Right lobe of liver (tissue), 4 donors: ENCODE results near the gene IRAK1.

Experiments used
- POLR2A ChIP-seq: fragments of 450-650 bp; IDR thresholded peaks from one replicate; pipeline ENCODE4 v1.6.1; 2017; ENCODE audit warnings: antibody characterized with exemption, mild to moderate bottlenecking
- TF ChIP-seq, protein P1 (sequence below), 4 donors: fragments of 200-600 bp in 3 of 4; fragments of 450-650 bp in 1 of 4; IDR thresholded peaks; one replicate each; pipeline versions ENCODE4 v1.5.1 to v1.8.0; 2016 to 2022; ENCODE audit warnings: antibody characterized with exemption in 4 of 4, mild to moderate bottlenecking in 2 of 4
- donor health status: DM: no; HTN: no; CAD: no.
- donor health status: DM: no; HTN: no; CAD: no.
- donor health status: DM: no; HTN: yes; CAD: no.

DNA sequence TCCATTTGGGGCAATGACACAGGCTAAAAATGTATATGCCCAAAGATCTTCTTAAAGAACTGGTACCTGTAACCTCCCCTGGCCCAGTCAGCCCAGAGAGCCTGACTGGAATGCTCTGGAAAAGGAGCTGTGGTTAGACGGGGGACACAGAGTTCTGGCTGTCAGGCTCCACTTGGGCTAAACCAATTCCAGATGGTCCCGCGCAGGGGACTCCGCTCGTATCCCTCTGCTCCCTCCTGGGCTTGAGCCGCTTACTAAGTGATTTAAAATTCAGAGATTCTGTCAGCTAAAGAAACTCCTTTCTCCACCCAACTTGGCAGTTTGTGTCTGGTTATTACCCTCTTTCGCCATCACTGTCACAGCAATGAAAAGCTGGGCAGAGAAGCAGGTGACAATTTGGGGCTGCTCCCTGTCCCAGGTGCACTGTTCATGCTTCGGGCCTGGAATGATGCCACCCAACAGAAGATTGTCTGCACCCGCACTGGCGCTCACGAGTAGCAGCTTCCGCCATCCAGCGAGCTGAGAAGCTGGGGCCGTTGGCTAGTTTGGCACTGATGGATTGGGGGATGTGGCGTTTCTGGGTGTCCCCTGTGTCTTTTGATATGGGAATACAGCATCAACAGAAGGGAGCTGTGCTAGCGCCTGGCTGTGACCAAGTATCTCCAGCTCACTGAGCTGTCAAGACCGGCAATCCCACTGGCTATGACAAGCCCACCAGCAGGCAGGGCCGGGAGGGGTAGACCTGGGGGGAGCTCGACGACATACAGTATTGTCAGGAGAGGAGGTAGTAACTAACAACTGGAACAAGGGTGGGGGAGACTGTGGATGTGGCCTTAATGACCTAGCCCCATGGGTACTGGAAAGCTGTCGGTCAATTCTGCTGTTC lies 6.7 kb upstream of the IRAK1 start:
- TF ChIP-seq, protein P1, sequence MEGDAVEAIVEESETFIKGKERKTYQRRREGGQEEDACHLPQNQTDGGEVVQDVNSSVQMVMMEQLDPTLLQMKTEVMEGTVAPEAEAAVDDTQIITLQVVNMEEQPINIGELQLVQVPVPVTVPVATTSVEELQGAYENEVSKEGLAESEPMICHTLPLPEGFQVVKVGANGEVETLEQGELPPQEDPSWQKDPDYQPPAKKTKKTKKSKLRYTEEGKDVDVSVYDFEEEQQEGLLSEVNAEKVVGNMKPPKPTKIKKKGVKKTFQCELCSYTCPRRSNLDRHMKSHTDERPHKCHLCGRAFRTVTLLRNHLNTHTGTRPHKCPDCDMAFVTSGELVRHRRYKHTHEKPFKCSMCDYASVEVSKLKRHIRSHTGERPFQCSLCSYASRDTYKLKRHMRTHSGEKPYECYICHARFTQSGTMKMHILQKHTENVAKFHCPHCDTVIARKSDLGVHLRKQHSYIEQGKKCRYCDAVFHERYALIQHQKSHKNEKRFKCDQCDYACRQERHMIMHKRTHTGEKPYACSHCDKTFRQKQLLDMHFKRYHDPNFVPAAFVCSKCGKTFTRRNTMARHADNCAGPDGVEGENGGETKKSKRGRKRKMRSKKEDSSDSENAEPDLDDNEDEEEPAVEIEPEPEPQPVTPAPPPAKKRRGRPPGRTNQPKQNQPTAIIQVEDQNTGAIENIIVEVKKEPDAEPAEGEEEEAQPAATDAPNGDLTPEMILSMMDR (IDR thresholded peaks at IDR 0.05), result no peak
- TF ChIP-seq POLR2A, result no peak
